Measurements from ENCODE around the gene NLRP12.

DNA sequence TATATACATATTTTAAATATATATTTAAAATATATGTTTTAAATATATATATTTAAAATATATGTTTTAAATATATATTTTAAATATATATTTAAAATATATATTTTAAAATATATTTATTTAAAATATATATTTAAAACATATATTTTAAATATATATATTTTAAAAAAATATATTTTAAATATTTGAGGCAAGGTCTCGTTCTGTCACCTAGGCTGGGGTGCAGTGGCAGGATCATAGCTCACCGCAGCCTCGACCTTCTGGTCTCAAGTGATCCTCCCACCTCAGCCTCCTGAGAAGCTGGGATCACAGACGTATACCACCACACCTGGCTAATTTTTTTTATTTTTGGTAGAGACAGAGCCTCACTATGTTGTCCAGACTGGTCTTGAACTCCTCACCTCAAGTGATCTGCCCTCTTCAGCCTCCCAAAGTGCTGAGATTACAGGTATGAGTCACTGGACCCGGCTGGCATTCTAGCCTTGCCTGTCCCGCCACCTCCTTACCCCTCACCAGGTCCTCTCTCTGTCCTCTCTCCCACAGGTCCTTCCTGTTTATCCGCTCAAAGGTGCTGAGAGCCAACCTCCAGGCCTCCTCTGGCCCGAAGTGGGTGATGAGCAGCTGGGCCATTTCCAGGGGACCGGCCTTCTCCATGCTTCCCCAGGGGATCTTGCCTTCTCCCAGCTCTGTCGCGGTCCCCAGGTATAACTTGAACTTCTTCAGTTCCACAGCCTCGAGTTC, 564 bp downstream of the NLRP12 start:
- TF ChIP-seq, protein P1, sequence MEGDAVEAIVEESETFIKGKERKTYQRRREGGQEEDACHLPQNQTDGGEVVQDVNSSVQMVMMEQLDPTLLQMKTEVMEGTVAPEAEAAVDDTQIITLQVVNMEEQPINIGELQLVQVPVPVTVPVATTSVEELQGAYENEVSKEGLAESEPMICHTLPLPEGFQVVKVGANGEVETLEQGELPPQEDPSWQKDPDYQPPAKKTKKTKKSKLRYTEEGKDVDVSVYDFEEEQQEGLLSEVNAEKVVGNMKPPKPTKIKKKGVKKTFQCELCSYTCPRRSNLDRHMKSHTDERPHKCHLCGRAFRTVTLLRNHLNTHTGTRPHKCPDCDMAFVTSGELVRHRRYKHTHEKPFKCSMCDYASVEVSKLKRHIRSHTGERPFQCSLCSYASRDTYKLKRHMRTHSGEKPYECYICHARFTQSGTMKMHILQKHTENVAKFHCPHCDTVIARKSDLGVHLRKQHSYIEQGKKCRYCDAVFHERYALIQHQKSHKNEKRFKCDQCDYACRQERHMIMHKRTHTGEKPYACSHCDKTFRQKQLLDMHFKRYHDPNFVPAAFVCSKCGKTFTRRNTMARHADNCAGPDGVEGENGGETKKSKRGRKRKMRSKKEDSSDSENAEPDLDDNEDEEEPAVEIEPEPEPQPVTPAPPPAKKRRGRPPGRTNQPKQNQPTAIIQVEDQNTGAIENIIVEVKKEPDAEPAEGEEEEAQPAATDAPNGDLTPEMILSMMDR (IDR thresholded peaks at IDR 0.05) = no peak
- TF ChIP-seq POLR2AphosphoS5 (IDR thresholded peaks at IDR 0.05) = no peak
